Panc1 (cell line): Measurements from ENCODE around the gene TRIO. TPM values are rescaled to one million over a fixed set of nuclear protein-coding genes. Genes with fewer than 3 reads are reported as not detected.
A peak's percentile ranks its signal among the peaks of the same experiment; 100 is the strongest.

Source experiments
- ATAC-seq: fragments of 200-7000 bp; cut with Tn5 transposase; 2 replicates; pipeline ENCODE4 v1.9.1; 2020; ENCODE audit warnings: mild to moderate bottlenecking, moderate library complexity
- BruUV-seq: library from RNA; stranded (reverse); fragments of 400-500 nt; replicated peaks from 2 replicates; lab custom pipeline; 2021; lab: Mats Ljungman, UMichigan
- CTCF ChIA-PET: fragments of 300-600 bp; sonication (Branson Sonifier 250); formaldehyde crosslinking; loops from one replicate; lab custom pipeline; 2022; ENCODE audit warnings: antibody characterized with exemption; lab: Charles Lee
- POLR2A ChIA-PET: fragments of 300-600 bp; sonication (Branson Sonifier 250); formaldehyde crosslinking; loops from one replicate; lab custom pipeline; 2022; ENCODE audit warnings: antibody characterized with exemption; lab: Charles Lee
- DNase-seq: peaks from one replicate; pipeline ENCODE4 v3.0.0-alpha.2; 2010; ENCODE audit warnings: low read depth, low spot score
- H3K27ac ChIP-seq: 2 replicates; pipeline ENCODE4 v1.5.1; 2011; ENCODE audit warnings: mild to moderate bottlenecking, low read length, inconsistent platforms
- H3K27me3 ChIP-seq: fragments of 200-500 bp; sonication (Bioruptor generic); 2 replicates; pipeline ENCODE4 v1.6.0; 2014; ENCODE audit warnings: low read length, inconsistent platforms; ENCODE audit not compliant: control insufficient read depth, insufficient read depth
- H3K36me3 ChIP-seq: fragments of 200-500 bp; sonication (Bioruptor generic); 2 replicates; pipeline ENCODE4 v1.5.1; 2014; ENCODE audit warnings: inconsistent platforms, mild to moderate bottlenecking, low read length, moderate library complexity; ENCODE audit not compliant: control insufficient read depth, insufficient read depth
- H3K4me1 ChIP-seq: 2 replicates; pipeline ENCODE4 v1.5.1; 2011; ENCODE audit warnings: inconsistent platforms, mild to moderate bottlenecking, low read length, moderate library complexity; ENCODE audit not compliant: control insufficient read depth, insufficient read depth
- H3K4me3 ChIP-seq, 2 experiments: 2 replicates each; pipeline ENCODE4 v1.5.1; 2011 to 2012; ENCODE audit warnings: low read depth in 2 of 2, low read length in 2 of 2, mild to moderate bottlenecking in 2 of 2, inconsistent platforms in 1 of 2, moderate library complexity in 1 of 2
- H3K9me3 ChIP-seq: fragments of 200-500 bp; sonication (Bioruptor generic); 2 replicates; pipeline ENCODE4 v1.5.1; 2014; ENCODE audit warnings: low read depth, mild to moderate bottlenecking, inconsistent platforms, low read length, moderate library complexity; ENCODE audit not compliant: control insufficient read depth, insufficient read depth
- POLR2AphosphoS5 ChIP-seq: IDR thresholded peaks from 2 replicates; pipeline ENCODE4 v1.6.1; 2012; ENCODE audit warnings: mild to moderate bottlenecking, low read depth, low read length, moderate library complexity
- SIN3A ChIP-seq: IDR thresholded peaks from 2 replicates; pipeline ENCODE4 v1.6.1; 2012; ENCODE audit warnings: low read depth, mild to moderate bottlenecking, low read length, moderate library complexity, borderline replicate concordance; ENCODE audit not compliant: insufficient read depth
- TCF7L2 ChIP-seq: IDR thresholded peaks from 2 replicates; pipeline ENCODE4 v1.6.1; 2011; ENCODE audit warnings: mild to moderate bottlenecking, low read depth, low read length, inconsistent platforms
- in situ Hi-C: cut with HindIII; loops from 2 replicates; pipeline ENCODE4 v1.10.0; 2016; ENCODE audit warnings: low sequenced_read_pairs, low pct_unique_long_range_greater_than_20kb
- intact Hi-C: fragments of 100-400 bp; cut with micrococcal nuclease; formaldehyde crosslinking; loops from one replicate; pipeline ENCODE4 v1.10.0; 2022; ENCODE audit not compliant: unreplicated experiment
- total RNA-seq: library from RNA; stranded (reverse); gene quantifications from one replicate; pipeline ENCODE4 v1.2.1, GENCODE V29; 2021; ENCODE audit not compliant: unreplicated experiment
- TF ChIP-seq, protein P1 (sequence below): fragments of 450-650 bp; IDR thresholded peaks from 2 replicates; pipeline ENCODE4 v1.5.1; 2017; ENCODE audit warnings: mild to moderate bottlenecking
- TF ChIP-seq, protein P2 (sequence below), 2 experiments: IDR thresholded peaks; 2 replicates each; pipeline ENCODE4 v1.6.1; 2011 to 2012; ENCODE audit warnings: low read depth in 2 of 2, control low read depth in 1 of 2, low read length in 1 of 2, mild to moderate bottlenecking in 1 of 2, moderate library complexity in 1 of 2; ENCODE audit not compliant: insufficient read depth in 1 of 2

Gene TRIO
- total RNA-seq, 1 experiment from 2014 or later, result 349 TPM

DNA sequence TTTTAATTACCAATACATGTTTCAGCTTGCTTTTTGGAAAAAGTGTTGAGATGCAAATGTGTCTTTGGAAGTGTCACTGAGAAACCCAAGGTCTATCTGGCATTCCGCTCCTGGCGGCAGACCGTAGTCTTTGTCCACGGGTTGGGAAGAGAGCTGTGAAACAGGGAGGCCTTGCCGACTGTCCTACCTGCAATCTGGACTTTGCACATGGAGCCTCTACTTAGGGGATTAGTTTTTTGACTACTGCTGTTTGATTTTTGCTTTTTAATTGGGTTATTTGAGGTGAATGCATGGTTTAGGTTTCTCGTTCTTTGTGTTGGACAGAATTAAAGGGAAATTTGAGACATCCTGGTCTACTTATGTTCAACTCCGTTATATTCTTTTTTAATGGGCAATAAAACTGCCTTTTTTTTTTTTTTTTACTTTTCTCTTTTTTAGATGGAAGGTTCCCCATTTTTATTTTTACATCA is 25.7 kb downstream of the TRIO start:
- in situ Hi-C loops, result no loop called here

DNA sequence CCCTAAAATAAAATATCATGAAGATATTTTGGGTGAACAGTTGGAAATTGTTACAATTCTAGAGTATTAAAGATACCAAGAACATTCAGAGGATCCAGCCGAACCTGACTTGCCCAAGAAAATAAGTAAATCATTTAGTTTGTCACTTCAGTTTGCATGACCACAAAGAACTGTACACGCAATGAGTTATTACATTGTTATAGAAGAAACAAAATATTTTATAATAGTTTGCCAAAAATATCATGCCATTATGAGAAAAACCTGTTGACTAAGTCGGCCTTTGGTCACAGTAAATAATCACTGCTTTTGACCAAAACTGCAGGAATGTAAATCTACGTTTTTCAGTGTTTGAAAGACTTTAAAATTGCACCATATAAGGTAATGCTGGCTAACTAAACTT is 27.9 kb downstream of the TRIO start:
- in situ Hi-C loops, result loop anchor here (10.0 kb wide), 1 partner anchor 66 kb away; no protein-coding TSS in a partner anchor
- CTCF ChIA-PET, result no interaction called here
- DNase-seq (no peak), ATAC-seq (no peak)
- peaks cover 99% of the 10 kb centered on the region for H3K4me1 ChIP-seq
- intact Hi-C loops, result no loop called here
- POLR2A ChIA-PET, result interaction anchor here (0.6 to 0.8 kb wide), 5 partner anchors 21 to 76 kb away, joined by 3 to 7 read pairs (median 3); no protein-coding TSS in a partner anchor
- H3K27me3 ChIP-seq, result no peaks in the 10 kb centered on the region
- no peaks in the 10 kb centered on the region for H3K36me3 ChIP-seq
- H3K4me3 ChIP-seq, result no peak overlapping the region; a peak in 1 of 4 replicates
- no TSS peak for BruUV-seq
- H3K9me3 ChIP-seq, result no peaks in the 10 kb centered on the region
- peak overlapping the region; percentile 99 for H3K27ac ChIP-seq
- TF ChIP-seq SIN3A (no peak), TCF7L2 (no peak), POLR2AphosphoS5 (no peak)
- TF ChIP-seq, protein P1, sequence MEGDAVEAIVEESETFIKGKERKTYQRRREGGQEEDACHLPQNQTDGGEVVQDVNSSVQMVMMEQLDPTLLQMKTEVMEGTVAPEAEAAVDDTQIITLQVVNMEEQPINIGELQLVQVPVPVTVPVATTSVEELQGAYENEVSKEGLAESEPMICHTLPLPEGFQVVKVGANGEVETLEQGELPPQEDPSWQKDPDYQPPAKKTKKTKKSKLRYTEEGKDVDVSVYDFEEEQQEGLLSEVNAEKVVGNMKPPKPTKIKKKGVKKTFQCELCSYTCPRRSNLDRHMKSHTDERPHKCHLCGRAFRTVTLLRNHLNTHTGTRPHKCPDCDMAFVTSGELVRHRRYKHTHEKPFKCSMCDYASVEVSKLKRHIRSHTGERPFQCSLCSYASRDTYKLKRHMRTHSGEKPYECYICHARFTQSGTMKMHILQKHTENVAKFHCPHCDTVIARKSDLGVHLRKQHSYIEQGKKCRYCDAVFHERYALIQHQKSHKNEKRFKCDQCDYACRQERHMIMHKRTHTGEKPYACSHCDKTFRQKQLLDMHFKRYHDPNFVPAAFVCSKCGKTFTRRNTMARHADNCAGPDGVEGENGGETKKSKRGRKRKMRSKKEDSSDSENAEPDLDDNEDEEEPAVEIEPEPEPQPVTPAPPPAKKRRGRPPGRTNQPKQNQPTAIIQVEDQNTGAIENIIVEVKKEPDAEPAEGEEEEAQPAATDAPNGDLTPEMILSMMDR, result no peak
- TF ChIP-seq, protein P2, sequence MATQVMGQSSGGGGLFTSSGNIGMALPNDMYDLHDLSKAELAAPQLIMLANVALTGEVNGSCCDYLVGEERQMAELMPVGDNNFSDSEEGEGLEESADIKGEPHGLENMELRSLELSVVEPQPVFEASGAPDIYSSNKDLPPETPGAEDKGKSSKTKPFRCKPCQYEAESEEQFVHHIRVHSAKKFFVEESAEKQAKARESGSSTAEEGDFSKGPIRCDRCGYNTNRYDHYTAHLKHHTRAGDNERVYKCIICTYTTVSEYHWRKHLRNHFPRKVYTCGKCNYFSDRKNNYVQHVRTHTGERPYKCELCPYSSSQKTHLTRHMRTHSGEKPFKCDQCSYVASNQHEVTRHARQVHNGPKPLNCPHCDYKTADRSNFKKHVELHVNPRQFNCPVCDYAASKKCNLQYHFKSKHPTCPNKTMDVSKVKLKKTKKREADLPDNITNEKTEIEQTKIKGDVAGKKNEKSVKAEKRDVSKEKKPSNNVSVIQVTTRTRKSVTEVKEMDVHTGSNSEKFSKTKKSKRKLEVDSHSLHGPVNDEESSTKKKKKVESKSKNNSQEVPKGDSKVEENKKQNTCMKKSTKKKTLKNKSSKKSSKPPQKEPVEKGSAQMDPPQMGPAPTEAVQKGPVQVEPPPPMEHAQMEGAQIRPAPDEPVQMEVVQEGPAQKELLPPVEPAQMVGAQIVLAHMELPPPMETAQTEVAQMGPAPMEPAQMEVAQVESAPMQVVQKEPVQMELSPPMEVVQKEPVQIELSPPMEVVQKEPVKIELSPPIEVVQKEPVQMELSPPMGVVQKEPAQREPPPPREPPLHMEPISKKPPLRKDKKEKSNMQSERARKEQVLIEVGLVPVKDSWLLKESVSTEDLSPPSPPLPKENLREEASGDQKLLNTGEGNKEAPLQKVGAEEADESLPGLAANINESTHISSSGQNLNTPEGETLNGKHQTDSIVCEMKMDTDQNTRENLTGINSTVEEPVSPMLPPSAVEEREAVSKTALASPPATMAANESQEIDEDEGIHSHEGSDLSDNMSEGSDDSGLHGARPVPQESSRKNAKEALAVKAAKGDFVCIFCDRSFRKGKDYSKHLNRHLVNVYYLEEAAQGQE (IDR thresholded peaks at IDR 0.05; ENCODE audit: insufficient read depth in 1 of 2, low read depth in 2 of 2, low read length in 1 of 2), result no peak

More for the DNA sequence above, 25.7 kb downstream of the TRIO start:
- no peak for ATAC-seq
- H3K9me3 ChIP-seq, result peaks cover 5% of the 10 kb centered on the region; the same call in 1 of the 2 replicates
- H3K4me3 ChIP-seq, result peak overlapping the region; percentile 2 to 26; a peak in 2 of 4 replicates
- no peaks in the 10 kb centered on the region for H3K36me3 ChIP-seq
- no peak for DNase-seq
- POLR2A ChIA-PET, result interaction anchor here (0.6 to 1.2 kb wide), 2 partner anchors 12 to 15 kb away, joined by 3 to 4 read pairs; no protein-coding TSS in a partner anchor
- TF ChIP-seq SIN3A (no peak), TCF7L2 (no peak), POLR2AphosphoS5 (no peak)
- TF ChIP-seq, protein P1, result no peak
- TF ChIP-seq, protein P2 (IDR thresholded peaks at IDR 0.05; ENCODE audit: insufficient read depth in 1 of 2, low read depth in 2 of 2, low read length in 1 of 2), result no peak
- intact Hi-C loops, result no loop called here
- H3K27me3 ChIP-seq, result no peaks in the 10 kb centered on the region
- no TSS peak for BruUV-seq
- peak overlapping the region; percentile 99 for H3K27ac ChIP-seq
- CTCF ChIA-PET, result interaction anchor here (0.9 kb wide), 1 partner anchor 11 kb away, joined by 8 read pairs; no protein-coding TSS in a partner anchor
- H3K4me1 ChIP-seq, result peaks cover 99% of the 10 kb centered on the region
